CD8-positive, alpha-beta memory T cell (primary cell): ENCODE results near the gene ARMC8. TPM values are rescaled to one million over a fixed set of nuclear protein-coding genes. Genes with fewer than 3 reads are reported as not detected.

Experiments used
- CTCF ChIA-PET: fragments of 350-600 bp; sonication (Branson Sonifier 250); formaldehyde crosslinking; loops from one replicate; lab custom pipeline; 2021; ENCODE audit warnings: antibody characterized with exemption; lab: Charles Lee
- POLR2A ChIA-PET: fragments of 350-600 bp; sonication (Branson Sonifier 250); formaldehyde crosslinking; loops from one replicate; lab custom pipeline; 2021; ENCODE audit warnings: antibody characterized with exemption; lab: Charles Lee
- DNase-seq, 5 donors: peaks; one replicate each; pipeline versions ENCODE4 v3.0.0 to v3.0.0-alpha.2; 2020 to 2022; ENCODE audit warnings: mixed read lengths in 1 of 5
- H3K27ac ChIP-seq: one replicate; pipeline ENCODE4 v1.7.0; 2013; ENCODE audit warnings: low read depth, mild to moderate bottlenecking, low read length, moderate library complexity
- H3K27me3 ChIP-seq: 2 replicates; pipeline ENCODE4 v1.7.0; 2013; ENCODE audit warnings: low read length, mild to moderate bottlenecking; ENCODE audit not compliant: insufficient read depth, poor library complexity, severe bottlenecking
- H3K36me3 ChIP-seq: 2 replicates; pipeline ENCODE4 v1.7.0; 2013; ENCODE audit warnings: mild to moderate bottlenecking, low read length, moderate library complexity; ENCODE audit not compliant: insufficient read depth
- H3K4me1 ChIP-seq: 2 replicates; pipeline ENCODE4 v1.7.0; 2013; ENCODE audit warnings: mild to moderate bottlenecking, low read length, moderate library complexity; ENCODE audit not compliant: insufficient read depth
- H3K4me3 ChIP-seq: 2 replicates; pipeline ENCODE4 v1.7.0; 2013; ENCODE audit warnings: mild to moderate bottlenecking, low read length
- H3K9me3 ChIP-seq: 2 replicates; pipeline ENCODE4 v1.7.0; 2013; ENCODE audit warnings: mild to moderate bottlenecking, low read length
- H3K27ac Mint-ChIP-seq, 8 donors: one replicate each; pipeline ENCODE4 v1.8.0; 2020 to 2021; ENCODE audit warnings: mixed read lengths in 8 of 8, mild to moderate bottlenecking in 6 of 8, inconsistent platforms in 3 of 8, moderate library complexity in 3 of 8
- H3K27me3 Mint-ChIP-seq, 2 donors: one replicate each; pipeline ENCODE4 v1.8.0; 2020 to 2021; ENCODE audit warnings: mixed read lengths in 2 of 2, mild to moderate bottlenecking in 1 of 2, moderate library complexity in 1 of 2
- H3K36me3 Mint-ChIP-seq, 3 donors: one replicate each; pipeline ENCODE4 v1.8.0; 2020 to 2021; ENCODE audit warnings: mixed read lengths in 3 of 3, inconsistent platforms in 1 of 3, mild to moderate bottlenecking in 1 of 3
- H3K4me1 Mint-ChIP-seq, 3 donors: one replicate each; pipeline ENCODE4 v1.8.0; 2020 to 2021; ENCODE audit warnings: mixed read lengths in 3 of 3, inconsistent platforms in 1 of 3, mild to moderate bottlenecking in 1 of 3
- H3K4me3 Mint-ChIP-seq, 7 donors: one replicate each; pipeline ENCODE4 v1.8.0; 2020 to 2021; ENCODE audit warnings: mixed read lengths in 7 of 7, mild to moderate bottlenecking in 6 of 7, moderate library complexity in 4 of 7, inconsistent platforms in 2 of 7
- H3K9me3 Mint-ChIP-seq, 5 donors: one replicate each; pipeline ENCODE4 v1.8.0; 2020 to 2022; ENCODE audit warnings: mixed read lengths in 5 of 5, mild to moderate bottlenecking in 3 of 5, moderate library complexity in 2 of 5, inconsistent platforms in 1 of 5
- polyA plus RNA-seq: library from polyadenylated mRNA; unstranded; fragments of 300-500 nt; fragmentation: Illumina TruSeq; gene quantifications from one replicate; pipeline ENCODE4 v1.2.3, GENCODE V29; 2021
- total RNA-seq, 2 experiments: library from RNA; stranded (reverse); gene quantifications; one replicate each; pipeline ENCODE4 v1.2.3, GENCODE V29; 2021

The ARMC8 gene
- total and polyA plus RNA-seq, 3 experiments from 2014 or later, result 43.6 to 54.4 (median 47.7) TPM

GRCh38 chr3:138254216-138254615 is 67.1 kb downstream of the ARMC8 start:
- H3K9me3 ChIP-seq, result no peaks in the 10 kb centered on the region
- no peak overlapping the region for H3K4me3 Mint-ChIP-seq
- no peak overlapping the region for H3K27ac ChIP-seq
- H3K4me1 ChIP-seq, result no peaks in the 10 kb centered on the region
- CTCF ChIA-PET, result no interaction called here
- no peaks in the 10 kb centered on the region for H3K27me3 Mint-ChIP-seq
- DNase-seq, result no peak
- H3K4me3 ChIP-seq, result no peak overlapping the region
- peaks cover 0 to 1% (median 0%) of the 10 kb centered on the region in 3 donors for H3K4me1 Mint-ChIP-seq
- peaks cover 0 to 41% (median 21%) of the 10 kb centered on the region in 3 donors for H3K36me3 Mint-ChIP-seq
- H3K36me3 ChIP-seq, result no peaks in the 10 kb centered on the region
- no peaks in the 10 kb centered on the region for H3K27me3 ChIP-seq
- no peak overlapping the region for H3K27ac Mint-ChIP-seq
- H3K9me3 Mint-ChIP-seq, result no peaks in the 10 kb centered on the region
- POLR2A ChIA-PET, result no interaction called here

GRCh38 chr3:138256022-138256421 is 68.9 kb downstream of the ARMC8 start:
- Mint-ChIP-seq H3K9me3 (no peaks in the 10 kb centered on the region), H3K36me3 (peaks cover 0 to 42% (median 21%) of the 10 kb centered on the region in 3 donors), H3K4me3 (no peak overlapping the region), H3K4me1 (peaks cover 0 to 1% (median 0%) of the 10 kb centered on the region in 3 donors), H3K27ac (no peak overlapping the region), H3K27me3 (no peaks in the 10 kb centered on the region)
- no peaks in the 10 kb centered on the region for H3K9me3 ChIP-seq
- no peaks in the 10 kb centered on the region for H3K4me1 ChIP-seq
- H3K4me3 ChIP-seq, result no peak overlapping the region
- POLR2A ChIA-PET, result interaction anchor here (0.6 kb wide), 1 partner anchor 10 kb away, joined by 5 read pairs; no protein-coding TSS in a partner anchor
- no peak overlapping the region for H3K27ac ChIP-seq
- H3K36me3 ChIP-seq, result no peaks in the 10 kb centered on the region
- CTCF ChIA-PET, result no interaction called here
- DNase-seq, result no peak
- no peaks in the 10 kb centered on the region for H3K27me3 ChIP-seq

GRCh38 chr3:138257986-138258385 is 70.9 kb downstream of the ARMC8 start:
- H3K9me3 ChIP-seq, result no peaks in the 10 kb centered on the region
- Mint-ChIP-seq H3K27me3 (no peaks in the 10 kb centered on the region), H3K9me3 (no peaks in the 10 kb centered on the region), H3K4me3 (no peak overlapping the region), H3K27ac (peak overlapping the region in 2 of 8 donors; percentile 15 to 29), H3K36me3 (peaks cover 0 to 46% (median 24%) of the 10 kb centered on the region in 3 donors), H3K4me1 (peaks cover 0 to 1% (median 0%) of the 10 kb centered on the region in 3 donors)
- H3K4me1 ChIP-seq, result no peaks in the 10 kb centered on the region
- POLR2A ChIA-PET, result no interaction called here
- CTCF ChIA-PET, result no interaction called here
- DNase-seq, result no peak
- H3K36me3 ChIP-seq, result no peaks in the 10 kb centered on the region
- H3K27me3 ChIP-seq, result no peaks in the 10 kb centered on the region
- H3K27ac ChIP-seq, result no peak overlapping the region
- no peak overlapping the region for H3K4me3 ChIP-seq

GRCh38 chr3:138259126-138259525 is 72.0 kb downstream of the ARMC8 start:
- Histone ChIP-seq H3K4me1 (no peaks in the 10 kb centered on the region), H3K27me3 (no peaks in the 10 kb centered on the region), H3K4me3 (no peak overlapping the region), H3K9me3 (no peaks in the 10 kb centered on the region), H3K36me3 (no peaks in the 10 kb centered on the region), H3K27ac (no peak overlapping the region)
- Mint-ChIP-seq H3K36me3 (peaks cover 0 to 55% (median 25%) of the 10 kb centered on the region in 3 donors), H3K27ac (peak overlapping the region in 1 of 8 donors; percentile 35), H3K27me3 (no peaks in the 10 kb centered on the region), H3K9me3 (no peaks in the 10 kb centered on the region), H3K4me3 (no peak overlapping the region), H3K4me1 (peaks cover 0 to 1% (median 0%) of the 10 kb centered on the region in 3 donors)
- DNase-seq, result no peak
- CTCF ChIA-PET, result no interaction called here
- POLR2A ChIA-PET, result interaction anchor here (0.6 kb wide), 1 partner anchor 9 kb away, joined by 3 read pairs; no protein-coding TSS in a partner anchor

GRCh38 chr3:138260611-138261010 is 73.5 kb downstream of the ARMC8 start:
- peaks cover 0 to 1% (median 0%) of the 10 kb centered on the region in 3 donors for H3K4me1 Mint-ChIP-seq
- H3K36me3 Mint-ChIP-seq, result peaks cover 3 to 59% (median 25%) of the 10 kb centered on the region in 3 donors
- no peaks in the 10 kb centered on the region for H3K9me3 Mint-ChIP-seq
- Histone ChIP-seq H3K9me3 (no peaks in the 10 kb centered on the region), H3K4me3 (no peak overlapping the region), H3K4me1 (no peaks in the 10 kb centered on the region), H3K27ac (no peak overlapping the region), H3K36me3 (no peaks in the 10 kb centered on the region), H3K27me3 (no peaks in the 10 kb centered on the region)
- no peak overlapping the region for H3K4me3 Mint-ChIP-seq
- POLR2A ChIA-PET, result no interaction called here
- H3K27me3 Mint-ChIP-seq, result peaks cover 0 to 1% of the 10 kb centered on the region in 2 donors
- DNase-seq, result no peak
- no peak overlapping the region for H3K27ac Mint-ChIP-seq
- CTCF ChIA-PET, result no interaction called here

GRCh38 chr3:138263104-138263503 is 76.0 kb downstream of the ARMC8 start:
- H3K4me3 ChIP-seq, result no peak overlapping the region
- no peaks in the 10 kb centered on the region for H3K27me3 ChIP-seq
- H3K27ac ChIP-seq, result no peak overlapping the region
- ChIA-PET CTCF (interaction anchor here (1.2 kb wide), 1 partner anchor 66 kb away, joined by 3 read pairs; no protein-coding TSS in a partner anchor), POLR2A (no interaction called here)
- H3K36me3 ChIP-seq, result peaks cover 4% of the 10 kb centered on the region
- Mint-ChIP-seq H3K27ac (no peak overlapping the region), H3K4me3 (no peak overlapping the region), H3K9me3 (no peaks in the 10 kb centered on the region), H3K27me3 (peaks cover 0 to 1% of the 10 kb centered on the region in 2 donors), H3K36me3 (peaks cover 3 to 60% (median 25%) of the 10 kb centered on the region in 3 donors), H3K4me1 (no peaks in the 10 kb centered on the region)
- H3K9me3 ChIP-seq, result no peaks in the 10 kb centered on the region
- no peaks in the 10 kb centered on the region for H3K4me1 ChIP-seq
- DNase-seq, result no peak

GRCh38 chr3:138265745-138266144 is 78.6 kb downstream of the ARMC8 start:
- Histone ChIP-seq H3K4me1 (no peaks in the 10 kb centered on the region), H3K27me3 (no peaks in the 10 kb centered on the region), H3K9me3 (no peaks in the 10 kb centered on the region), H3K4me3 (no peak overlapping the region), H3K27ac (no peak overlapping the region), H3K36me3 (peaks cover 4% of the 10 kb centered on the region)
- peaks cover 0 to 1% of the 10 kb centered on the region in 2 donors for H3K27me3 Mint-ChIP-seq
- H3K36me3 Mint-ChIP-seq, result peaks cover 3 to 59% (median 19%) of the 10 kb centered on the region in 3 donors
- no peaks in the 10 kb centered on the region for H3K4me1 Mint-ChIP-seq
- H3K27ac Mint-ChIP-seq, result peak overlapping the region in 1 of 8 donors; percentile 20
- DNase-seq, result no peak
- no peaks in the 10 kb centered on the region for H3K9me3 Mint-ChIP-seq
- CTCF ChIA-PET, result no interaction called here
- H3K4me3 Mint-ChIP-seq, result no peak overlapping the region
- POLR2A ChIA-PET, result no interaction called here

- Histone ChIP-seq H3K9me3 (no peaks in the 10 kb centered on the region), H3K27me3 (no peaks in the 10 kb centered on the region), H3K4me1 (no peaks in the 10 kb centered on the region), H3K27ac (no peak overlapping the region), H3K4me3 (no peak overlapping the region), H3K36me3 (peaks cover 4% of the 10 kb centered on the region)
- no peak for DNase-seq
- POLR2A ChIA-PET, result no interaction called here
- Mint-ChIP-seq H3K9me3 (no peaks in the 10 kb centered on the region), H3K4me3 (no peak overlapping the region), H3K27me3 (peaks cover 0 to 3% of the 10 kb centered on the region in 2 donors), H3K36me3 (peaks cover 9 to 59% (median 22%) of the 10 kb centered on the region in 3 donors), H3K27ac (no peak overlapping the region), H3K4me1 (no peaks in the 10 kb centered on the region)
- CTCF ChIA-PET, result no interaction called here
Observed at GRCh38 chr3:138267083-138267482, 80.0 kb downstream of the ARMC8 start.
